Kidney capillary endothelial cell (primary cell): ENCODE data around the gene CHCHD6.

Experiments used
- DNase-seq: peaks from one replicate; pipeline ENCODE4 v3.0.0-alpha.2; 2018; ENCODE audit warnings: low spot score

Gene CHCHD6

DNA sequence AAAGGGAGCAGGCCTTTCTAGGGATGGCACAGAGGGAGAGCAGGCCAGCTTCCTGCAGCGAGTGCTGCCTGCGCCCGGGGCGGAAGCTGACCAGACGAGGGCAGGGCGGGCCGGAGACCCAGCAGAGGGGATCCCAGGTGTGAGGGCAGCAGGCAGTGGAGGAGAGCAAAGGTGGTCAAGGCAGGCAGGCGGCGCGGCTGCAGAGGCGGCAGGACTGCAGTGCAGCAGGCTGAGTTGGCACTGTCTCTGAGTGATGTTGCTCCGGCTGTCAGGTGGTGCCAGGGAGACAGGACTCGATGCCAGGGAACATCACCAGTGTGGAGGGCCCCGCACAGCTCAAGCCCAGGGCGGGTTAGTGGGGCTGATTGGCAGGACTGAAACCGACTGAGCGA, 256.6 kb downstream of the CHCHD6 start:
- DNase-seq: no peak

DNA sequence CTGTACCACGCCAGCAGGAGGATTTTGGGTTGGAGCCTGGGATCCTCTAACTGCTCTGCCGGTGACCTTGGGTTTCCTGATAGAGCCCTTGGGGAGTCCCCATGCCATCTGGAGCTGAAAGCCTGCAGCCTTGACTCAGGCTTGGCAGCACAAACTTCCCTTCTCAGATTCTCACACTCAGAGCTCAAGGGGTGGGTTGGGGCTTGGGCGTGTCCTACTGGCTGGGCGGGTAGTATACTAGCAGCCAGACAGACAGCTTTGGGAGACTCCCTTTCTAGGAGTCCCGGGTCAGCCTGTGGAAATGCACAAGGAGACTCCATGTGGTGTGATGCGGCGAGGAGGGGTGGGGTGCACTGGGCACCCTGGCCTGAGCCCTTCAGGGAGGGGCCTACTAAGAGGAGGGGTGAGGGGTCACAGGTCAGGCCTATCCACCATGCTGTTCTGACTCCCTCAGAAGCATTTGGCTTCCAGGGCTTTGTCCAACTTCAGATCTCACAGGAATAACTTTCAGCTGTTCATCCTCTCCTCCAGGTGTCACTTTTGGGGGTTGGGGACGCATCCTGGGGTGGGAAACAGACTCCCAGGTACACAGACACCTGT, 257.3 kb downstream of the CHCHD6 start:
- DNase-seq: no peak

DNA sequence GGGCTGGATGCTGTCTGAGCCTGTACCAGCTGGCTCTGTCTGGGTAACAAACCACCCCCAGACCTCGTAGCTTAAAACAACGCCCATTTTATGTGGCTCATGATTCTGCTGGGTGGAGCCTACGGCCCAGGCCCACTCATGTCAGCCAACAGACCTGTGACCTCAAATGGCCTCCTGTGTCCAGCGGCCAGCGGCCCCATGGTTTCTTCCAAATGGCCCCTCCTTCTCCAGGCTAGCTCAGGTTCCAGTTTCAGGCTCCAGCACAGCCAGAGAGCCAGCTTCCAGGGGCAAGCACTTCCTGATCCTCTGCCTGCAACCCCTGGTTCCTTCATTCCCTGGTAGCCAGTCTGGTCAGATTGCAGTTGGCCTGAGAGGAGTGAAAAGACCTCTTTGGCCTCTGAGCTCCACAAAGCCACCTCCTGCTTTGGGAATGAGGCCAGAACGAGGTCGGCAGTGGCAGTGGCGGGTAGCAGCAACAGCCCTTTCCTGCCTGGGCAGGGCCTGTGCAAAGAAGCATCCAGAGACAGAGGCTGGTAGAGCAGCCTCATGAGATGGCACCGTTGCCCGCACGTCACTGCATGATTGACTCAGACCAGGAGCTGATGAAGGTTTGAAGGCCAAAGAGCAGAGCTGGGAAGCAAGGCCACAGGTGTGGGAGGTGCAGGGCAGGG, 257.9 kb downstream of the CHCHD6 start:
- DNase-seq: no peak

GRCh38 chr3:126962756-126963155, 258.7 kb downstream of the CHCHD6 start:
- DNase-seq: no peak

DNA sequence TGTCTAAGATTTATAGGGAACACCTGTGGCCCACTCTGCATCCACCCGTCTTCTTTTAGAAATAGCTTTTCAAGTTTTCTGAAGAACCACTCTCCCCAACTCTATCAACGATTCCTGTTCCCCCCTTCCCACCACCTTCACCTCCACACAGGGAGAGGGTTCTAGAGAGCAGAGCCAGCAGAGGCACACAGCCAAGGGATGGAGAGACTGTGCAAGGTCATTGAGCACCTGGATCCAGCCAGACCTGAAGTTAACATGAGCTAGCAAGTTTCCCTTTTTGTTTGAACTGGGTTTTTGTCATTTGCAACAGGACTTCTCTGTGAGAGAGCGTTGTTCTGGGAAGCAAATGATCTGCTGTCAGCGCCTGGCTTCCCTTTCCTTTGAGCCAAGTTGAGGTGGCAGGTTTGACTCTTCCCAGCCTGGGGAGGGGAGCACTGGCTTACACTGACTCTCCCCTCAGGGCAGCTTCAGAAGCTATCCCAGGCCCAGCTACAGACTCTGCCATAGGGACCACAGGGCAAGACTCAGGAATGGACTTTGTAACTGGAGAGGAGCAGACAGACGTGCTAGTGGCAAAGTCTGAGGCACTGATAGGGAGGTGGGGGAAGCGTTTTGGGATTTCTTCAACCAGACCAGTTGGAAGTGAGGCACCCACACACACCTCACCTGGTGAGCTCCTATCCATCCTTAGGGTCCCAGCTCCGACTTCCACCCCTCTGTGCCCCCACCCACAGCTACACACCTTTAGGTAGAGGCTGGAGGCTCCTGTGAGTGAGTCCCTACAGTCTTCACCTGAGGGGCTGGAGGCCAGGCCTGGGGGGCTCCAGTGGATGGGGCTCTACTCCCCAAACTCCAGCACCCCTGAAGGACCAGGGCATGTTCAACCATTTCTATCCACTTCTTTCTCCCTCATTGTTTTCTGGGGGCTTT, 259.5 kb downstream of the CHCHD6 start:
- DNase-seq: no peak

- DNase-seq: no peak
Measured at GRCh38 chr3:126964261-126964660, 260.2 kb downstream of the CHCHD6 start.

DNA sequence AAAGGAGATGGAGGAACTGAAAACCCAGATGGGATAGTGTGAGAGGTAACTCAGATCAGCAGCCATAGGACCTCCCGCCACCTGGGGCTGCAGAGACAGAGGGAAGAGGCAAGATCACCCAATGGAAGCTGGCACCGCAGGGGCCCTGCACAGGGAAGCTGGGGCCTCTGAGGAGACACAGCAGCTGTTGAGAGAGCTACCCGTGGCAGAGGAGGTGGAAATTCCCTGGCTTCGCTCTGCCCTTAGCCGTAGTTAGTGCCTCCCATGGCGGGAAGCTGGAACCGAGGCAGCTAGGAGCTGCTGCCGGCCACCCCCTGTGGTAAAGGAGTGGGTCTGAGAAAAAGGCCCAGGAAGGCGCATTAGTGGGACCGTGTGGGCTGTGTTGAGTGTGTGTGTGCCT, 260.9 kb downstream of the CHCHD6 start:
- no peak for DNase-seq

GRCh38 chr3:126965526-126966080, 261.6 kb downstream of the CHCHD6 start:
- DNase-seq: no peak

DNA sequence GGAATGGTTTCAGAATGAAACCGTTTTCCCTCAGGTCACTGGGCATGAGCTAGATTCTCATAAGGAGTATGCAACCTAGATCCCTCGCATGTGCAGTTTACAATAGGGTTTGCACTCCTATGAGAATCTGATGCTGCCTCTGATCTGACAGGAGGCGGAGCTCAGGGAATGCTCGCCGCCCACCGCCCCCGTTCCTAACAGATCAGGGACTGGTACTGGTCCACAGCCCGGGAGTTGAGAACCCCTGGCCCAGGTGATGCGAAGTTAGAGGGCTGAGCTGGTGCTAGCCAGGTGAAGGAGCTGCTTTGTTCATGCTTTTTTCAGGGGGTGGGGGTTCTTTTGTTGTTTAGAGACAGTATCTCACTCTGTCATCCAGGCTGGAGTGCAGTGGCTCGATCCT, 263.3 kb downstream of the CHCHD6 start:
- DNase-seq: no peak

DNA sequence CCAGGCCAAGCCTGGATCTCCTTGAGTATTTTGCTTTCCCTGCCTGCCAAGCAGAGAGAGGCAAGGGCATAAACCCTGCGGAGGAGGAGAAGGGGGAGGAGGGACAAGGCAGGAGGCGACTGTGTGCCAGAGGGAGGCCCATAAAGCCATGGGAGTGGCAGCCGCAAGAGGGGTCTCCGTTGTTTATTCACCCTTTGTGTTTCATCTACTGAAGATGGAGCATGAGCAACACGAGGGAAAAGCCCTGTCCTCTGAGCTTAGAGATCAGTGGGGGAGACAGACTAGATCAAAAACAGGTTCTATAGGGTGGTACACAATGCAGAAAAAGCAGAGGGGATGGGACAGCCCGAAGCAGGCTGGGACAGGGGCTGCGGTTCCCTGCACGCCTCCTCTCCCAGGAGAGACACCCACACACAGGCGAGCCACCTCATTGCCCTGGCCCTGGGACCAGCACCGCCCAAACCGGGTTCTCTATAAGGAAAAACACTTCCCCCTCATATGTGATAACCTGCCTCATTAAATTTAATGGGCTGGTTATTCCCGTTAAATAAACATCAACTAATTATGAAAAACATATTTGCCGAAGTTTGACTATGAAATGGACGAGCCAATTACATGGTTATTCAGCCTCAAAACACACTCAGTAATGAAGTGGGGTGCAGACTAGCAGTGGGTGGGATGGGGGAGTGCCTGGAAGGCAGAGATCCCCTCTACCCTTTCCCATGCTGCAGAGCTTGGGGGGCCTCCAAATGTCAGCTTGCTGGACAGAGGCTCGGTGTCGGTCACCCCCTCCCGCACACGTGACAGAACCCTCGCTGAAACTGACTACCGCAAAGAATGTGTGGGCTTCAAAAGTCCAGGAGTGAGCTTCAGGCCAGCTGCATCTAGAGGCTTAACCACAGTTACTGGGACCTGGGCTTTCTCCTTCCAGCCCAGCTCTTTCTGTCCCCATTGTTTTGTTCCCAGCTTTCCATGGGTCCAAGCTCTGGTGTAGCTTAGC, 264.7 kb downstream of the CHCHD6 start:
- no peak for DNase-seq

GRCh38 chr3:126969586-126969985, 265.5 kb downstream of the CHCHD6 start:
- DNase-seq: no peak

GRCh38 chr3:126970101-126970500, 266.1 kb downstream of the CHCHD6 start:
- no peak for DNase-seq

GRCh38 chr3:126970921-126971320, 266.9 kb downstream of the CHCHD6 start:
- DNase-seq: no peak

DNA sequence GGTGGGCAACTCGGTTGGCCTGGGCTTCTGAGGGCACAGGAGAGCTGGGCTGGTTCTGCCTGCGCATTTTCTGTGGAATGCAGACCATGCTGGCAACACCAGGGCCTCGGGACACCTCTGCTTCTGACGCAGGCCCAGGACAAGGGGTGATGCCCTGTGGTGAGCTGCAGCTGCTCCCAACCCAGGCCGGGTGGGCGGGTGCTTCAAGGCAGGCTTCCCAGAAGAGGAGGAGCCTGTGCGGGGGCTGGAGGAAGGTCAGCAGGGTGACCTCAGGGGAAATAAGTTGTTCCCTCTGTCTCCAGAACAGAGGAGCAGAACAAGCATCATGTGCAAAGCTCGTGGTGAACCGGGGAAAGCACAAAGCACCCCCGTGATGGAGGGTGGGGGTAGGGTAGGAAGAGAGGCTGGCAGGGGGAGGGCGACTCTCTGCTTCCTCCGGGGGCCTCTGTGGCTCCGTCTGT, 267.9 kb downstream of the CHCHD6 start:
- DNase-seq: no peak

- no peak for DNase-seq
Measured at GRCh38 chr3:126972866-126973265, 268.8 kb downstream of the CHCHD6 start.

DNA sequence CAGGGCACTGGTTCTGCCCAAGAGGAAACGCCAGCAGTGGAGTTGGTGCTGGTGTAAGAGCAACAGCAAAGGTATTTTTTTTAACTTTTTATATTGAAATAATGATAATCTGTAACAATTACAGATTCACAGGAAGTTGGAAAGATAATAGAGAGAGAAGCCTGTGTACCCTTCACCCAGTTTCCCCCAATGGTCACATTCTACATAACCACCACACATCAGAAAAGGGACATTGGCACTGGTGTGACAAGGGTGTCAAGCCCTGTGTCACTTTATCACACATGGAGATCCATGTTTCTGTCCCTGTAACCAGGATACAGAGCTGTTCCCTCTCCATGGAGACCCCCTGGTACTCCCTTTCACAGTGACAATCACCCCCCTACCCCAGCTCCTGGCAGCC, 269.8 kb downstream of the CHCHD6 start:
- DNase-seq: no peak

GRCh38 chr3:126974756-126975155, 270.7 kb downstream of the CHCHD6 start:
- DNase-seq: no peak

DNA sequence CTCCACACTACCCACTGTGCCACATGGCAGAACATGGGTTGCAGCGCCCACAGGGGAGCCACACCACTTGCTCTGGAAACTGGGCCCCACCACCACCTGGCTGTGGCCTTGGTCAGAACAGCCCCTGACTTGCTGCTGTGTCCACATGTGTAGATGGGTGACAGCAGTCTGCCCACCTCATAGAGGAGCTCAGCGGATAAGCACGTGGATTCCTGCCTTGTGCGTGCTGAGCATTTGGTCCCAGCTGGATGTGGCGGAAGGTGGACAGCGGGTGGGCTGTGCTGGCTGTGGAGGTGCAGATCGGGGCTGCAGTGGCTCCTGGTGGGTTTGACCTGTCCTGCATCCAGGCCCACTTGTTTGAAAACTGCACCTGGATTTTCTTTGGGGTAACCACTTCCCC, 272.9 kb downstream of the CHCHD6 start:
- DNase-seq: no peak

DNA sequence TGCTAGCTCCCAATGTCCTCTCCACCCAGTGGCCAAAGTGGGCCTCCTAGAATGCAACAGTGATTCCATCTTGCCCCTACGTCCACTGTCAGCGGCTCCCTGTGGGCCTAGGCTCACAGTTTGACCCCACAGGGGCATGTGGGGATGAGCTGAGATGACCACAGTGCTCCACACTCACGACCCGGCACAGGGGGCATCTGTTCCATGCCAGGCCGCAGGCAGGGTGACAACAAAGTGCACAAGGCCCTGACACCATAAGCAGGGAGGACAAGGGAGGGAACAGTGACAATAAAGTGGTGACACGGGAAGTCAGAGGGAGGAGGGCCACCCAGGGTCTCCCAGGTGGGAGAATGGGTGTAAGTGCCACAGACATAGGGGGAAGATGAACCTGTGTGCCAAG, 273.8 kb downstream of the CHCHD6 start:
- DNase-seq: no peak

DNA sequence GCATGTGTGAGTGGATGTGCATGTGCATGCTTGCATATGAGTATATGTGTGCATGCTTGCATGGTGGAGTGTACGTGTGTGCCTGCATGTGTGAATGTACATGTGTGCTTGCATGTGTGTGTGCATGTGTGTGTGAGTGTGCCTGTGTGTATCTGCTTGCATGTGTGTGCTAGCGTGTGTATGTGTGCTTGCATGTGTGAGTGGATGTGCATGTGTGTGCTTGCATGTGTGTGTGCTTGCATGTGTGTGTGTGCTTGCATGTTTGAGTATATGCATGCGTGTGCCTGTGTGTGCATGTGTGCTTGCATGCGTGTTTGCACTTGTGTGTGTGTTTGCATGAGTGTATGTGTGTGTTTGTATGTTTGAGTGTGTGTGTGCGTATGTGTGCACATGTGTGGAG, 274.3 kb downstream of the CHCHD6 start:
- DNase-seq: no peak

GRCh38 chr3:126979046-126979628, 275.1 kb downstream of the CHCHD6 start:
- DNase-seq: no peak
